K562 (cell line): ENCODE data around the gene RNF121. TPM values are rescaled to one million over a fixed set of nuclear protein-coding genes. Genes with fewer than 3 reads are reported as not detected.

Source experiments
- GATA2 ChIP-seq: sonication (generic); formaldehyde crosslinking; IDR thresholded peaks from 2 replicates; pipeline ENCODE4 v1.4.0; 2020; ENCODE audit warnings: mild to moderate bottlenecking, missing genetic modification reagents
- MAX ChIP-seq: sonication (generic); formaldehyde crosslinking; IDR thresholded peaks from 2 replicates; pipeline ENCODE4 v1.9.0; 2022; ENCODE audit warnings: mild to moderate bottlenecking, missing genetic modification reagents
- MGA ChIP-seq: fragments of 450-650 bp; IDR thresholded peaks from 2 replicates; pipeline ENCODE4 v1.6.1; 2016; ENCODE audit warnings: mild to moderate bottlenecking, moderate library complexity
- POLR2AphosphoS5 ChIP-seq: IDR thresholded peaks from 2 replicates; pipeline ENCODE4 v1.6.1; 2011; ENCODE audit warnings: mild to moderate bottlenecking, low read depth, low read length, moderate library complexity; ENCODE audit not compliant: control insufficient read depth, insufficient read depth
- RBM34 ChIP-seq: fragments of 200-400 bp; formaldehyde crosslinking; IDR thresholded peaks from 2 replicates; pipeline ENCODE4 v1.6.1; 2018; ENCODE audit warnings: low read length, borderline replicate concordance; ENCODE audit not compliant: insufficient read depth
- TEAD2 ChIP-seq: fragments of 450-650 bp; IDR thresholded peaks from 2 replicates; pipeline ENCODE4 v1.6.1; 2016; ENCODE audit warnings: missing genetic modification characterization, control low read depth, missing compliant biosample characterization
- polyA plus RNA-seq, 8 experiments: library from polyadenylated mRNA; depleted of rRNA in 4 of 8; stranded (reverse) in 5 of 8; unstranded in 3 of 8; fragments of >200 nt; fragmentation: Nextera tagmentation in 2 of 8; fragmentation: Illumina TruSeq in 1 of 8; extraction: Ambion mirVana in 2 of 8; extraction: Trizol in 1 of 8; gene quantifications; 2 replicates each; pipeline versions ENCODE4 v1.2.1 to v1.2.3, GENCODE V29; 2011 to 2014; ENCODE audit warnings: inconsistent platforms in 1 of 8, missing spikeins in 1 of 8
- total RNA-seq, 7 experiments: library from RNA; depleted of rRNA in 6 of 7; stranded (reverse); fragments of >200 nt in 6 of 7; fragmentation: Illumina TruSeq in 2 of 7; extraction: Trizol in 2 of 7; gene quantifications; 2 replicates each; pipeline versions ENCODE4 v1.2.1 to v1.2.3, GENCODE V29; 2011 to 2021; ENCODE audit warnings: low replicate concordance in 1 of 7
- TF ChIP-seq, protein P1 (sequence below): fragments of 450-650 bp; formaldehyde crosslinking; IDR thresholded peaks from 2 replicates; pipeline ENCODE4 v1.4.0; 2022; ENCODE audit warnings: missing genetic modification characterization
- TF ChIP-seq, protein P2 (sequence below): fragments of 450-650 bp; IDR thresholded peaks from 2 replicates; pipeline ENCODE4 v1.7.1; 2018; ENCODE audit warnings: mild to moderate bottlenecking, low read depth; ENCODE audit not compliant: partially characterized antibody

Gene RNF121
- total and polyA plus RNA-seq, 9 of the 15 experiments (the other 6 are each of a cell fraction or from before 2014, with no cell fraction given): 8.0 to 63.4 (median 20.5) TPM

- TF ChIP-seq MGA (peak; percentile 94), RBM34 (no peak), GATA2 (CRISPR knock-in tag) (no peak), POLR2AphosphoS5 (peak; percentile 50), TEAD2 (tag) (no peak), MAX (CRISPR knock-in tag) (peak; percentile 40; the same call in 1 of the 2 replicates)
- TF ChIP-seq, protein P1, sequence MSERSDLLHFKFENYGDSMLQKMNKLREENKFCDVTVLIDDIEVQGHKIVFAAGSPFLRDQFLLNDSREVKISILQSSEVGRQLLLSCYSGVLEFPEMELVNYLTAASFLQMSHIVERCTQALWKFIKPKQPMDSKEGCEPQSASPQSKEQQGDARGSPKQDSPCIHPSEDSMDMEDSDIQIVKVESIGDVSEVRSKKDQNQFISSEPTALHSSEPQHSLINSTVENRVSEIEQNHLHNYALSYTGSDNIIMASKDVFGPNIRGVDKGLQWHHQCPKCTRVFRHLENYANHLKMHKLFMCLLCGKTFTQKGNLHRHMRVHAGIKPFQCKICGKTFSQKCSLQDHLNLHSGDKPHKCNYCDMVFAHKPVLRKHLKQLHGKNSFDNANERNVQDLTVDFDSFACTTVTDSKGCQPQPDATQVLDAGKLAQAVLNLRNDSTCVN (CRISPR knock-in tag): no peak
- TF ChIP-seq, protein P2, sequence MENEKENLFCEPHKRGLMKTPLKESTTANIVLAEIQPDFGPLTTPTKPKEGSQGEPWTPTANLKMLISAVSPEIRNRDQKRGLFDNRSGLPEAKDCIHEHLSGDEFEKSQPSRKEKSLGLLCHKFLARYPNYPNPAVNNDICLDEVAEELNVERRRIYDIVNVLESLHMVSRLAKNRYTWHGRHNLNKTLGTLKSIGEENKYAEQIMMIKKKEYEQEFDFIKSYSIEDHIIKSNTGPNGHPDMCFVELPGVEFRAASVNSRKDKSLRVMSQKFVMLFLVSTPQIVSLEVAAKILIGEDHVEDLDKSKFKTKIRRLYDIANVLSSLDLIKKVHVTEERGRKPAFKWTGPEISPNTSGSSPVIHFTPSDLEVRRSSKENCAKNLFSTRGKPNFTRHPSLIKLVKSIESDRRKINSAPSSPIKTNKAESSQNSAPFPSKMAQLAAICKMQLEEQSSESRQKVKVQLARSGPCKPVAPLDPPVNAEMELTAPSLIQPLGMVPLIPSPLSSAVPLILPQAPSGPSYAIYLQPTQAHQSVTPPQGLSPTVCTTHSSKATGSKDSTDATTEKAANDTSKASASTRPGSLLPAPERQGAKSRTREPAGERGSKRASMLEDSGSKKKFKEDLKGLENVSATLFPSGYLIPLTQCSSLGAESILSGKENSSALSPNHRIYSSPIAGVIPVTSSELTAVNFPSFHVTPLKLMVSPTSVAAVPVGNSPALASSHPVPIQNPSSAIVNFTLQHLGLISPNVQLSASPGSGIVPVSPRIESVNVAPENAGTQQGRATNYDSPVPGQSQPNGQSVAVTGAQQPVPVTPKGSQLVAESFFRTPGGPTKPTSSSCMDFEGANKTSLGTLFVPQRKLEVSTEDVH: peak; percentile 100
Measured at GRCh38 chr11:71927820-71928736, 768 bp upstream of the RNF121 start, which contains the start of gene XNDC1N (continued).
